IMR-90 (cell line): ENCODE results near the gene DHX38. TPM values are rescaled to one million over a fixed set of nuclear protein-coding genes. Genes with fewer than 3 reads are reported as not detected.

Experiments
- ATAC-seq: fragments of 200-7000 bp; cut with Tn5 transposase; 2 replicates; pipeline ENCODE4 v1.9.1; 2020; ENCODE audit warnings: low read depth, mild to moderate bottlenecking, moderate library complexity
- BruUV-seq: library from RNA; stranded (reverse); fragments of 400-500 nt; replicated peaks from 2 replicates; lab custom pipeline; 2021; lab: Mats Ljungman, UMichigan
- CTCF ChIA-PET: fragments of 300-600 bp; formaldehyde crosslinking; extraction: SDS; loops from one replicate; lab custom pipeline; 2021; ENCODE audit warnings: antibody characterized with exemption; lab: Yijun Ruan, JAX
- POLR2A ChIA-PET: fragments of 300-600 bp; sonication (Branson Sonifier 250); formaldehyde crosslinking; loops from one replicate; lab custom pipeline; 2022; ENCODE audit warnings: antibody characterized with exemption; ENCODE audit not compliant: unreplicated experiment; lab: Charles Lee
- DNase-seq: peaks from one replicate; pipeline ENCODE4 v3.0.0; 2013
- H2AFZ ChIP-seq: replicated peaks from 2 replicates; pipeline ENCODE3; 2013; ENCODE audit warnings: low read length, mild to moderate bottlenecking; ENCODE audit not compliant: poor library complexity
- H2AK5ac ChIP-seq: 2 replicates; pipeline ENCODE4 v1.6.1; 2013; ENCODE audit warnings: low read depth, low read length, inconsistent platforms
- H2AK9ac ChIP-seq: replicated peaks from 2 replicates; pipeline ENCODE3; 2013; ENCODE audit warnings: mild to moderate bottlenecking, low read depth, low read length, moderate library complexity; ENCODE audit not compliant: poor library complexity
- H2BK120ac ChIP-seq: 2 replicates; pipeline ENCODE4 v1.6.1; 2013; ENCODE audit warnings: low read depth, low read length, inconsistent platforms
- H2BK15ac ChIP-seq: 3 replicates; pipeline ENCODE4 v1.6.1; 2013; ENCODE audit warnings: low read depth, low read length, inconsistent platforms
- H2BK20ac ChIP-seq: 2 replicates; pipeline ENCODE4 v1.6.1; 2013; ENCODE audit warnings: low read depth, mild to moderate bottlenecking, inconsistent platforms, low read length, moderate library complexity
- H2BK5ac ChIP-seq: 2 replicates; pipeline ENCODE4 v1.6.1; 2013; ENCODE audit warnings: mild to moderate bottlenecking, low read depth, low read length, inconsistent platforms; ENCODE audit not compliant: poor library complexity, severe bottlenecking
- H3K14ac ChIP-seq: replicated peaks from 2 replicates; pipeline ENCODE4 v1.6.1; 2013; ENCODE audit warnings: low read depth, low read length, inconsistent platforms
- H3K18ac ChIP-seq: 2 replicates; pipeline ENCODE4 v1.6.1; 2013; ENCODE audit warnings: low read depth, low read length, control low read depth
- H3K23ac ChIP-seq: 2 replicates; pipeline ENCODE4 v1.6.1; 2013; ENCODE audit warnings: low read depth, low read length, inconsistent platforms
- H3K27ac ChIP-seq: 2 replicates; pipeline ENCODE4 v1.5.1; 2013; ENCODE audit warnings: mild to moderate bottlenecking, control low read depth, low read length; ENCODE audit not compliant: insufficient read depth
- H3K27me3 ChIP-seq: 2 replicates; pipeline ENCODE4 v1.6.1; 2013; ENCODE audit warnings: low read length; ENCODE audit not compliant: control insufficient read depth, insufficient read depth
- H3K36me3 ChIP-seq: 2 replicates; pipeline ENCODE4 v1.6.1; 2013; ENCODE audit warnings: low read length, mixed read lengths; ENCODE audit not compliant: control insufficient read depth, insufficient read depth
- H3K4ac ChIP-seq: 2 replicates; pipeline ENCODE4 v1.6.1; 2013; ENCODE audit warnings: low read depth, low read length, inconsistent platforms
- H3K4me1 ChIP-seq: 2 replicates; pipeline ENCODE4 v1.6.1; 2013; ENCODE audit warnings: low read length, mixed read lengths; ENCODE audit not compliant: control insufficient read depth, insufficient read depth
- H3K4me2 ChIP-seq: 2 replicates; pipeline ENCODE4 v1.6.1; 2013; ENCODE audit warnings: low read depth, mild to moderate bottlenecking, control low read depth, low read length, moderate library complexity
- H3K4me3 ChIP-seq: 2 replicates; pipeline ENCODE4 v1.5.1; 2013; ENCODE audit warnings: low read depth, mild to moderate bottlenecking, control low read depth, low read length, moderate library complexity; ENCODE audit not compliant: insufficient read depth
- H3K56ac ChIP-seq: 2 replicates; pipeline ENCODE4 v1.6.1; 2013; ENCODE audit warnings: low read length, inconsistent platforms; ENCODE audit not compliant: insufficient read depth; ENCODE audit errors: extremely low read depth
- H3K79me1 ChIP-seq, 2 experiments: 2 replicates each; pipeline ENCODE4 v1.6.1; 2013; ENCODE audit warnings: low read length in 2 of 2, inconsistent platforms in 1 of 2, low read depth in 1 of 2
- H3K9ac ChIP-seq: 2 replicates; pipeline ENCODE4 v1.6.1; 2013; ENCODE audit warnings: low read depth, low read length, control low read depth
- H3K9me1 ChIP-seq: 2 replicates; pipeline ENCODE4 v1.6.1; 2013; ENCODE audit warnings: low read length, inconsistent platforms; ENCODE audit not compliant: insufficient read depth
- H3K9me3 ChIP-seq: 2 replicates; pipeline ENCODE4 v1.6.1; 2013; ENCODE audit warnings: low read length; ENCODE audit not compliant: control insufficient read depth, insufficient read depth
- H4K20me1 ChIP-seq: 2 replicates; pipeline ENCODE4 v1.6.1; 2013; ENCODE audit warnings: low read length, inconsistent platforms; ENCODE audit not compliant: insufficient read depth
- H4K5ac ChIP-seq: 2 replicates; pipeline ENCODE4 v1.6.1; 2013; ENCODE audit warnings: mild to moderate bottlenecking, low read depth, low read length, control low read depth
- H4K8ac ChIP-seq, 2 experiments: 2 replicates each; pipeline ENCODE4 v1.6.1; 2013; ENCODE audit warnings: low read depth in 2 of 2, low read length in 2 of 2, control low read depth in 1 of 2, inconsistent platforms in 1 of 2
- H4K91ac ChIP-seq: 2 replicates; pipeline ENCODE4 v1.6.1; 2013; ENCODE audit warnings: low read depth, low read length, inconsistent platforms; ENCODE audit not compliant: insufficient read depth
- BHLHE40 ChIP-seq: fragments of 150-350 bp; IDR thresholded peaks from 2 replicates; pipeline ENCODE4 v1.6.1; 2016; ENCODE audit warnings: mild to moderate bottlenecking, low read depth, low read length
- CEBPB ChIP-seq: IDR thresholded peaks from 2 replicates; pipeline ENCODE4 v1.6.1; 2012; ENCODE audit warnings: low read depth, low read length, improper control_type of control experiment
- CHD1 ChIP-seq: IDR thresholded peaks from 2 replicates; pipeline ENCODE4 v1.6.1; 2012; ENCODE audit warnings: low read depth, low read length, improper control_type of control experiment
- CTCF ChIP-seq: conservative IDR thresholded peaks from 2 replicates; pipeline ENCODE4 v1.5.1; 2012; ENCODE audit warnings: mild to moderate bottlenecking, low read depth, low read length, improper control_type of control experiment
- ELK1 ChIP-seq: fragments of 150-350 bp; IDR thresholded peaks from 2 replicates; pipeline ENCODE4 v1.6.1; 2016; ENCODE audit warnings: low read depth, mild to moderate bottlenecking, low read length, moderate library complexity, borderline replicate concordance
- FOS ChIP-seq: fragments of 150-350 bp; IDR thresholded peaks from 2 replicates; pipeline ENCODE4 v1.6.1; 2016; ENCODE audit warnings: low read depth, low read length
- MAFK ChIP-seq: IDR thresholded peaks from 2 replicates; pipeline ENCODE4 v1.6.1; 2012; ENCODE audit warnings: low read depth, low read length, improper control_type of control experiment
- MAZ ChIP-seq: IDR thresholded peaks from 2 replicates; pipeline ENCODE4 v1.6.1; 2012; ENCODE audit warnings: low read depth, mild to moderate bottlenecking, low read length, improper control_type of control experiment, moderate library complexity, borderline replicate concordance
- NFE2L2 ChIP-seq: fragments of 150-350 bp; IDR thresholded peaks from 2 replicates; pipeline ENCODE4 v1.6.1; 2016; ENCODE audit warnings: low read depth, mild to moderate bottlenecking, low read length
- POLR2A ChIP-seq: IDR thresholded peaks from 2 replicates; pipeline ENCODE4 v1.6.1; 2012; ENCODE audit warnings: mild to moderate bottlenecking, low read depth, low read length
- RAD21 ChIP-seq: IDR thresholded peaks from 2 replicates; pipeline ENCODE4 v1.6.1; 2012; ENCODE audit warnings: low read length, improper control_type of control experiment
- RCOR1 ChIP-seq: IDR thresholded peaks from 2 replicates; pipeline ENCODE4 v1.6.1; 2012; ENCODE audit warnings: mild to moderate bottlenecking, low read length, improper control_type of control experiment; ENCODE audit not compliant: insufficient replicate concordance
- RFX5 ChIP-seq: IDR thresholded peaks from 2 replicates; pipeline ENCODE4 v1.8.0; 2012; ENCODE audit warnings: low read depth, mild to moderate bottlenecking, low read length, moderate library complexity
- SMC3 ChIP-seq: fragments of 150-350 bp; IDR thresholded peaks from 2 replicates; pipeline ENCODE4 v1.6.1; 2016; ENCODE audit warnings: low read depth, mild to moderate bottlenecking, antibody characterized with exemption, low read length, moderate library complexity
- WGBS, 2 experiments: methylation state at CpG; one replicate each; pipeline versions ENCODE4 v1.1.5 to v1.1.7; 2013; ENCODE audit warnings: missing lambda C conversion rate in 2 of 2; ENCODE audit not compliant: insufficient read length in 1 of 2; ENCODE audit errors: extremely low coverage in 2 of 2; 5-methylcytosine and 5-hydroxymethylcytosine counted together
- dilution Hi-C: fragments of 300-500 bp; cut with HindIII; formaldehyde crosslinking; loops from one replicate; pipeline ENCODE4 v1.14.3; 2018; ENCODE audit warnings: low sequenced_read_pairs; ENCODE audit not compliant: unreplicated experiment
- in situ Hi-C: fragments of 300-500 bp; cut with MboI; formaldehyde crosslinking; loops from 3 replicates; pipeline ENCODE4 v1.14.3; 2019; ENCODE audit warnings: low sequenced_read_pairs, inconsistent platforms, mixed read lengths
- intact Hi-C: fragments of 100-400 bp; cut with micrococcal nuclease; formaldehyde crosslinking; loops from 2 replicates; pipeline ENCODE4 v1.10.0; 2022
- polyA plus RNA-seq, 3 experiments: library from polyadenylated mRNA; depleted of rRNA; stranded (reverse); fragments of >200 nt; gene quantifications; 2 replicates each; pipeline ENCODE4 v1.2.3, GENCODE V29; 2012; ENCODE audit warnings: low replicate concordance in 1 of 3
- total RNA-seq: library from RNA; depleted of rRNA; stranded (reverse); fragments of >200 nt; gene quantifications from 2 replicates; pipeline ENCODE4 v1.2.3, GENCODE V29; 2012
- TF ChIP-seq, protein P1 (sequence below): fragments of 150-350 bp; IDR thresholded peaks from 2 replicates; pipeline ENCODE4 v1.6.1; 2017; ENCODE audit warnings: mild to moderate bottlenecking, antibody characterized with exemption, low read length, low read depth

DHX38 gene
- total and polyA plus RNA-seq, 2 of the 4 experiments (the other 2 are of a cell fraction) = 45.4 to 49.6 TPM

DNA sequence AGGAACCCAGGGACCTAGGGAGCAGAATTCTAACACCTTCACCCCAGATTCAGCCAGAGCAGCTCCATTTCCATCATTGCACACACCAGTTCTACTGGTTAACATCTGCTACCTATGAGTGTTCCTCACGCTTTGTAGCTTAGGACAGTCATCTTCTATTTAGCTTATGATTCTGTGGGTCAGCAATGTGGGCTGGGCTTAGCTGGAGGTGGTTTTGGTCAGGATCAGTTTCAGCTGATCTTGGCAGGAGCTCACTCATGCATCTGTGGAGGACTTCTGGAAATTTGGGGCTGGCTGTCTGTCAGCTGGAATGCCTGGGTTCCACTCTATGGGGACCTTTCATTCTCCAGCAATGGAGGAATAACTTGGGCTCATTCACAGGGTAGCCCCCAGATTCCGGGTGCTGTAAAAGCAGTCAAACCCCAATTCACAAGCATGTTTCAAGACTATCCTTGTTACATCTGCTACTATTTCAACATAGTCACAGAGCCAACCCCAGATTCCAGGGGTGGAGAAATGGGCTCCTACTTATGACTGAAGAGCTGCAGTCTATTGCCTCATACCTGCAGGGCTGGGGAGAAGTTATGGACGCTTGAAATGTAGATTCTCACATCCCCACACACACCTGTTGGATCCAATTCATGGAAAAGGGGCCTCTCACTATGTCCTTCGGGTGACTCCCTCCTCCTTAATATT, 42.7 kb upstream of the DHX38 start:
- Histone ChIP-seq H3K4me3 (no peak overlapping the region), H3K56ac (no peak overlapping the region), H4K8ac (no peak overlapping the region), H3K4ac (no peak overlapping the region), H3K9me3 (no peaks in the 10 kb centered on the region), H2AK5ac (no peak overlapping the region), H3K27me3 (no peaks in the 10 kb centered on the region), H4K91ac (no peak overlapping the region), H2BK20ac (no peak overlapping the region), H2BK120ac (no peak overlapping the region), H3K14ac (no peak overlapping the region), H4K5ac (no peak overlapping the region), H3K23ac (no peak overlapping the region), H3K4me1 (no peaks in the 10 kb centered on the region), H2AK9ac (no peak overlapping the region), H3K4me2 (no peak overlapping the region), H2BK15ac (no peak overlapping the region), H2BK5ac (no peak overlapping the region), H4K20me1 (no peaks in the 10 kb centered on the region), H3K9me1 (no peaks in the 10 kb centered on the region), H2AFZ (no peak overlapping the region), H3K79me1 (no peaks in the 10 kb centered on the region), H3K27ac (no peak overlapping the region), H3K9ac (no peak overlapping the region), H3K36me3 (no peaks in the 10 kb centered on the region), H3K18ac (no peak overlapping the region)
- no peak for ATAC-seq
- in situ Hi-C loops = no loop called here
- peak; percentile 16 for DNase-seq
- TF ChIP-seq POLR2A (no peak), MAZ (no peak), RFX5 (no peak), CTCF (no peak), CEBPB (no peak), FOS (no peak), RCOR1 (no peak), CHD1 (no peak), MAFK (no peak), NFE2L2 (no peak), SMC3 (no peak), RAD21 (no peak), BHLHE40 (no peak), ELK1 (no peak)
- TF ChIP-seq, protein P1, sequence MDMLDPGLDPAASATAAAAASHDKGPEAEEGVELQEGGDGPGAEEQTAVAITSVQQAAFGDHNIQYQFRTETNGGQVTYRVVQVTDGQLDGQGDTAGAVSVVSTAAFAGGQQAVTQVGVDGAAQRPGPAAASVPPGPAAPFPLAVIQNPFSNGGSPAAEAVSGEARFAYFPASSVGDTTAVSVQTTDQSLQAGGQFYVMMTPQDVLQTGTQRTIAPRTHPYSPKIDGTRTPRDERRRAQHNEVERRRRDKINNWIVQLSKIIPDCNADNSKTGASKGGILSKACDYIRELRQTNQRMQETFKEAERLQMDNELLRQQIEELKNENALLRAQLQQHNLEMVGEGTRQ = no peak
- POLR2A ChIA-PET = no interaction called here
- CTCF ChIA-PET = no interaction called here
- no CpG with 5 or more reads among the region's 4 CpGs for WGBS, 2 experiments
- dilution Hi-C loops = no loop called here
- intact Hi-C loops = no loop called here
- BruUV-seq = no TSS peak
